C4-2B (cell line): ENCODE results near the gene FBLIM1.

Experiments
- CTCF ChIP-seq: fragments of 450-650 bp; conservative IDR thresholded peaks from 2 replicates; pipeline ENCODE4 v1.5.1; 2017; ENCODE audit warnings: mild to moderate bottlenecking
- ZFX ChIP-seq: fragments of 450-650 bp; IDR thresholded peaks from 2 replicates; pipeline ENCODE4 v1.6.1; 2017

- no peak for TF ChIP-seq CTCF
- no peak for TF ChIP-seq ZFX
Measured at GRCh38 chr1:15727021-15727420, 31.6 kb upstream of the FBLIM1 start.
